ENCODE measurements around the gene SHOC2. TPM values are rescaled to one million over a fixed set of nuclear protein-coding genes. Genes with fewer than 3 reads are reported as not detected.

The SHOC2 gene
- total and polyA plus RNA-seq, 2 of the 13 experiments (the other 11 are each of a cell fraction or from before 2014, with no cell fraction given): 8.6 to 25.5 TPM

DNA sequence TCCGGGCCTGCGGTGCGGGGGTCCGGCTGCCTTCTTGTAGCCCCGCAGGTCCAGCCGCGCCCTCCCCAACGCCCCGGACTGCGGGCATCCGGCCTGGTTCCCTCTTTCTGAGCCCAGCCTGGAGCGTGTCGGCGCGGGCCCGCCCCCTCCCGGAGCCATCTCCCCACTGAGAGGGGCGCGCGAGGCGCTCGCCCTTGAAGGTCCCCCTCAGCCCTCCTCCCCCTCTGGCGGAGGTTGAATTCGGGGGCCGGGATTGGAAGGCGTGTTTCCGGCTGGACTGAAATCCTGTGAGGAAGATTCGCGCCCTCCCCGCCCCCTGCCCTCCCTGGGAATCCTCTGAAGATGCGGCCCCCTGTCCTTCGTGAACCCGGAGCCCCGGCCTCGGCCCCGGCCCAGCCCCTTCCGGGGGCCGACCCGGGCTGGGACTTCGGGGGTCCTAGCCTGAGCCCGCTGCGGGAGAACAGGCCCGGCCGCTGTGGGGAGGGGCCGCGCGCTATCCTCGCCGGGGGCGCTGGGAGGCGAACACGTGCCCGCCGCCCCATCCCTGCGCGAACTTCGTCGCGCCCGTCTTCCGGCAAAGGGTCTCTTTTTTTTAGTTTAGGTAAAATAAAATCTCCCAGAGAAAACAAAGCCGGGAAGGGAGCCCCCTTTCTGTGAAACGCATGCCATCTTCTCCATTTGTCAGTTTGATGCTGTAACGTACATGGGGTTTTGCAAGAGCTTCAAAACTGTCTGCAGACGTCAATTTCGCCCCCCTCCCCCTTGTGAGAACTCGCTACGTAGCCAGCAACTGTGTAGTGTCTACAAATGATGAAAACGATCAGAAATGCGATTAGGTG lies 47.0 kb upstream of the SHOC2 start (continued):
- TF ChIP-seq, protein P1, sequence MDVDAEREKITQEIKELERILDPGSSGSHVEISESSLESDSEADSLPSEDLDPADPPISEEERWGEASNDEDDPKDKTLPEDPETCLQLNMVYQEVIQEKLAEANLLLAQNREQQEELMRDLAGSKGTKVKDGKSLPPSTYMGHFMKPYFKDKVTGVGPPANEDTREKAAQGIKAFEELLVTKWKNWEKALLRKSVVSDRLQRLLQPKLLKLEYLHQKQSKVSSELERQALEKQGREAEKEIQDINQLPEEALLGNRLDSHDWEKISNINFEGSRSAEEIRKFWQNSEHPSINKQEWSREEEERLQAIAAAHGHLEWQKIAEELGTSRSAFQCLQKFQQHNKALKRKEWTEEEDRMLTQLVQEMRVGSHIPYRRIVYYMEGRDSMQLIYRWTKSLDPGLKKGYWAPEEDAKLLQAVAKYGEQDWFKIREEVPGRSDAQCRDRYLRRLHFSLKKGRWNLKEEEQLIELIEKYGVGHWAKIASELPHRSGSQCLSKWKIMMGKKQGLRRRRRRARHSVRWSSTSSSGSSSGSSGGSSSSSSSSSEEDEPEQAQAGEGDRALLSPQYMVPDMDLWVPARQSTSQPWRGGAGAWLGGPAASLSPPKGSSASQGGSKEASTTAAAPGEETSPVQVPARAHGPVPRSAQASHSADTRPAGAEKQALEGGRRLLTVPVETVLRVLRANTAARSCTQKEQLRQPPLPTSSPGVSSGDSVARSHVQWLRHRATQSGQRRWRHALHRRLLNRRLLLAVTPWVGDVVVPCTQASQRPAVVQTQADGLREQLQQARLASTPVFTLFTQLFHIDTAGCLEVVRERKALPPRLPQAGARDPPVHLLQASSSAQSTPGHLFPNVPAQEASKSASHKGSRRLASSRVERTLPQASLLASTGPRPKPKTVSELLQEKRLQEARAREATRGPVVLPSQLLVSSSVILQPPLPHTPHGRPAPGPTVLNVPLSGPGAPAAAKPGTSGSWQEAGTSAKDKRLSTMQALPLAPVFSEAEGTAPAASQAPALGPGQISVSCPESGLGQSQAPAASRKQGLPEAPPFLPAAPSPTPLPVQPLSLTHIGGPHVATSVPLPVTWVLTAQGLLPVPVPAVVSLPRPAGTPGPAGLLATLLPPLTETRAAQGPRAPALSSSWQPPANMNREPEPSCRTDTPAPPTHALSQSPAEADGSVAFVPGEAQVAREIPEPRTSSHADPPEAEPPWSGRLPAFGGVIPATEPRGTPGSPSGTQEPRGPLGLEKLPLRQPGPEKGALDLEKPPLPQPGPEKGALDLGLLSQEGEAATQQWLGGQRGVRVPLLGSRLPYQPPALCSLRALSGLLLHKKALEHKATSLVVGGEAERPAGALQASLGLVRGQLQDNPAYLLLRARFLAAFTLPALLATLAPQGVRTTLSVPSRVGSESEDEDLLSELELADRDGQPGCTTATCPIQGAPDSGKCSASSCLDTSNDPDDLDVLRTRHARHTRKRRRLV (CRISPR knock-in tag; IDR thresholded peaks at IDR 0.05): no peak
- no peak for TF ChIP-seq ZNF432 (CRISPR knock-in tag; IDR thresholded peaks at IDR 0.05; ENCODE audit: borderline replicate concordance)
- TF ChIP-seq FOXK2 (IDR thresholded peaks at IDR 0.05): no peak
- TF ChIP-seq ZNF614 (CRISPR knock-in tag; IDR thresholded peaks at IDR 0.05; ENCODE audit: borderline replicate concordance): no peak; the same call in 1 of the 2 replicates
- no peak for TF ChIP-seq EHMT2 (IDR thresholded peaks at IDR 0.05; ENCODE audit: borderline replicate concordance, low read depth, low read length)
- TF ChIP-seq SKI (IDR thresholded peaks at IDR 0.05; ENCODE audit: partially characterized antibody): no peak
- TF ChIP-seq ATRX (CRISPR knock-in tag; IDR thresholded peaks at IDR 0.05; ENCODE audit: borderline replicate concordance): no peak
- TF ChIP-seq SNAPC2 (CRISPR knock-in tag; IDR thresholded peaks at IDR 0.05): no peak
- no peak for TF ChIP-seq ZNF552 (CRISPR knock-in tag; IDR thresholded peaks at IDR 0.05; ENCODE audit: borderline replicate concordance)
- no peak for TF ChIP-seq ZEB1 (IDR thresholded peaks at IDR 0.05; ENCODE audit: insufficient replicate concordance, low read depth)
- TF ChIP-seq ZNF660 (CRISPR knock-in tag; IDR thresholded peaks at IDR 0.05; ENCODE audit: borderline replicate concordance, low read depth): no peak
- TF ChIP-seq, protein P2, sequence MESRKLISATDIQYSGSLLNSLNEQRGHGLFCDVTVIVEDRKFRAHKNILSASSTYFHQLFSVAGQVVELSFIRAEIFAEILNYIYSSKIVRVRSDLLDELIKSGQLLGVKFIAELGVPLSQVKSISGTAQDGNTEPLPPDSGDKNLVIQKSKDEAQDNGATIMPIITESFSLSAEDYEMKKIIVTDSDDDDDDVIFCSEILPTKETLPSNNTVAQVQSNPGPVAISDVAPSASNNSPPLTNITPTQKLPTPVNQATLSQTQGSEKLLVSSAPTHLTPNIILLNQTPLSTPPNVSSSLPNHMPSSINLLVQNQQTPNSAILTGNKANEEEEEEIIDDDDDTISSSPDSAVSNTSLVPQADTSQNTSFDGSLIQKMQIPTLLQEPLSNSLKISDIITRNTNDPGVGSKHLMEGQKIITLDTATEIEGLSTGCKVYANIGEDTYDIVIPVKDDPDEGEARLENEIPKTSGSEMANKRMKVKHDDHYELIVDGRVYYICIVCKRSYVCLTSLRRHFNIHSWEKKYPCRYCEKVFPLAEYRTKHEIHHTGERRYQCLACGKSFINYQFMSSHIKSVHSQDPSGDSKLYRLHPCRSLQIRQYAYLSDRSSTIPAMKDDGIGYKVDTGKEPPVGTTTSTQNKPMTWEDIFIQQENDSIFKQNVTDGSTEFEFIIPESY (CRISPR knock-in tag; IDR thresholded peaks at IDR 0.05): no peak
- no peak for TF ChIP-seq HNRNPK (IDR thresholded peaks at IDR 0.05; ENCODE audit: low read depth, low read length, poor library complexity, severe bottlenecking)
- 0 out of 2 replicates have a peak, but pooled peaks have one; percentile 45 for TF ChIP-seq NKX3-1 (CRISPR knock-in tag; IDR thresholded peaks at IDR 0.05)
- TF ChIP-seq XBP1 (CRISPR knock-in tag; IDR thresholded peaks at IDR 0.05): no peak
- no peak for TF ChIP-seq MLLT10 (CRISPR knock-in tag; IDR thresholded peaks at IDR 0.05)
- no peak for TF ChIP-seq SMAD9 (CRISPR knock-in tag; IDR thresholded peaks at IDR 0.05)
- no peak for TF ChIP-seq REXO4 (CRISPR knock-in tag; IDR thresholded peaks at IDR 0.05; ENCODE audit: borderline replicate concordance)
- no peak for TF ChIP-seq SMARCE1 (IDR thresholded peaks at IDR 0.05; ENCODE audit: borderline replicate concordance)
- no peak for TF ChIP-seq THYN1 (CRISPR knock-in tag; IDR thresholded peaks at IDR 0.05; ENCODE audit: borderline replicate concordance, low read depth)
- 0 out of 2 replicates have a peak, but pooled peaks have one; percentile 61 for TF ChIP-seq REL (CRISPR knock-in tag; conservative IDR thresholded peaks at IDR 0.05)
